ENCODE results near the gene AFTPH.

AFTPH gene

DNA sequence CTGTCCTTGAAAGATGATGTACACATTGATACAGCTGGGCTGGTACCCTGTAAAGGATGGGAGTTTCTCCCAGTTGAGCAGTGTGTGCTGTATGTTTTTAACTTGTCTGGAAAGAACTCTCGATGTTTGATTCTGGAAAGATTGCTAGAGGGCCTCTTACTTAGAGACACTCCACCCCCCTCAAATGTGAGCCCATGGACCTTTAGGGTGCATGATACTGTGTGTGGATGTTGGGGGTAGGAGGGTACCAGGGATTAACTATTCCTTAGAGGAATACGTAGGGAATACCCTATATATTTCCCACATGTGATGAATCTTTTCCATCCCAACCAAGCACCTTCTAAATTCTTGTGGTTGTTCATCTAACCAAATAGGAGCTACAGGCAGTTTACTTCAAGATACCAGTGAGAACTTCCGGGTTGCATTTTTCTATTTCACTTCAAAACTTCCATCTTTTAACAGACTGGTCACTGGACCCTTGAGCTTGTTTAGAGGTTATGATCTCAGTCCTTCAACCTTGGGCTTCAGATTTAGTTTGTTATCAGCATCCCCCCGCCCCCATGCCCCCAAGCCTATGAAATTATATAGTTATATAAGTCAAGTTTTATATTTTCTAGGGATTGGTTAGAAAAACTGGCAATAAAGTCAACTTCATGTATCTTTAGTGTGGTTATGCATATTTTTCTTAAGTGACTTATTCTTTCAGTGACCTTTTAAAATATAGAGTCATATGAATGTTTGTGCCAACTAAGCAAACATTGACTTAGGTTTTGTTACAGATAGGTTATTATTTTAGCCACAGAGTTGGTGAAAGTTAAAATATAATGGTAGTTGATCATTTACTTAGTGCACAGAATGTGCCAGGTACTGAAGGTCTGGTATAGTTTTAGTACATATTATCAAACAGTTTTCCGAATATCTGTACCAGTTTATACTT is 18.2 kb downstream of the AFTPH start:
- no peak for DNase-seq

DNA sequence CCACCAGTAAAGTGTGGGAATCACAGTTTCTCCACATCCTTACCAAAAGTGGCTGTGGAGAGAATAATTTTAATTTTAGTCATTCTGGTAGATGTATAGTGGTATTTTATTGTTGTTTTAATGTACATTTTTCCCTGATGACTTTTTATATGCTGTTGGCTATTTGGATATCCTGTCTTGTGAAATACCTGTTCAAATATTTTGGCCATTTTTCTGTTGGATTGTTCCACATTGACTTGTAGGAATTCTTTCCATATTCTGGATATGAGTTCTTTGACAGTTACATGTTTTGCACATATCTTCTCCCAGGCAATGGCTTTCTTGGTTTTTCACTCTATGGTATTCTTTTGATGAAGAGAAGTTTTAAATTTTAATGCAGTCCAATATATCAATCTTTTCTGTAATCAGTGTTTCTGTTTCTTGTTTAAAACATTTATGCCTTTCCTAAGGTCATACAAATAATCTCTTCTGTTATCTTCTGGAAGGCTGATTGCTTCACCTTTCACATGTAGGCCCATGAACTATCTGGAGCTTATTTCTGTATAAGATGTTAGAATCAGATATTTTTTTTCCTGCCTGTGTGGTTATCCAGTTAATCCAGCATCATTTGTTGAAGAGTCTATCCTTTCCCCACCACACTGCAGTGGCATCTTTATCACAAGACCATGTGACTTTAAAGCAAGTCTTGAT is 19.0 kb downstream of the AFTPH start:
- DNase-seq = no peak

DNA sequence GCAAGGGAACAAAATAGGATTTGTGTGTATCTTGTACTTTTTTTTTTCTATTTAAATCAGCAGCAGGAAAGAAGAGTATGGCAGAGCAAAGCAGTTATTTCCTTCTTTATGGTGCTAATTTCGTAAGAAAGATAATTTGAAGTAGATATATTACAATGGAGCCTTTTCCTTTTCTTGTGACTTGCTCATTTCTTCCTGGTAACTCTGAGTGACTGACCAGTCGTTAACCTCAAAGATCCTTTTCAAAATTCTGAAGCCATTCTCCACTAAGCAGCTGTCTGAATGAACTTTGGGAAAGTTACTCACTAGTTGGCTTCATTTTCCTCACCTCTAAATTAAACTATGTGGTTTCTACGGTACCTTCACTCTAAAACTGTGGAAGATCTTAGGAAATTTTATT is 24.6 kb downstream of the AFTPH start:
- no peak for DNase-seq

GRCh38 chr2:64550042-64550441 is 25.9 kb downstream of the AFTPH start:
- DNase-seq = no peak

DNA sequence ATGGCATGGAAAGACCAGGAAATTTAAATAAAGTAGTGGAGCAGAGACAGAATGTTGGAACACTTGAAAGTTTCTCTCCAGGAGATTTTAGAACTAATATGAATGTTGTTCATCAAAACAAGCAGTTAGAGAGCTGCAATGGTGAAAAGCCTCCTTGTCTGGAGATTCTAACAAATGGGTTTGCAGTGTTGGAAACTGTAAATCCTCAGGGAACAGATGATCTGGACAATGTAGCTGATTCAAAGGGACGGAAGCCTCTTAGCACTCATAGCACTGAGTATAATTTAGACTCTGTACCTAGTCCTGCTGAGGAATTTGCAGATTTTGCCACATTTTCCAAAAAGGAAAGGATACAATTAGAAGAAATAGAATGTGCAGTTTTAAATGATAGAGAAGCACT is 27.7 kb downstream of the AFTPH start:
- no peak for DNase-seq

DNA sequence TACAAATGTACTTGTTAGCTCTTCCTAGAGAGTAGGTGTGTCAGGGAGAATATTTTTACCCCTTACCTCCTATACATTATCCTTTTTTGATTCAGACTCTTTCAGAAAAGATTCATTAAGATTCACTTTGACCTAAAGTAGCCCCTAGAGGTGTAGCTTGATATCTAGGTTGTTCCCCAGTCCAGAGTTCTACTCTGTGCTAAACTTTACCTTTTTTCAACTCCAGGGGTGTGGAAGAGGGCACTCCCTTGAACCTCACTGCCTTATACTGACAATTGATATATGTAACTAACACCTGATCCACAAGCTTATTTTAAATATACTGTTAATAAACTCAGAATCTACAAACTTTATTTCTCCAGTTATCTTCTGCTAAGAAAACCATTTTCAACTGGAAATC is 30.0 kb downstream of the AFTPH start:
- DNase-seq = no peak

GRCh38 chr2:64558445-64559081 is 34.4 kb downstream of the AFTPH start:
- no peak for DNase-seq

DNA sequence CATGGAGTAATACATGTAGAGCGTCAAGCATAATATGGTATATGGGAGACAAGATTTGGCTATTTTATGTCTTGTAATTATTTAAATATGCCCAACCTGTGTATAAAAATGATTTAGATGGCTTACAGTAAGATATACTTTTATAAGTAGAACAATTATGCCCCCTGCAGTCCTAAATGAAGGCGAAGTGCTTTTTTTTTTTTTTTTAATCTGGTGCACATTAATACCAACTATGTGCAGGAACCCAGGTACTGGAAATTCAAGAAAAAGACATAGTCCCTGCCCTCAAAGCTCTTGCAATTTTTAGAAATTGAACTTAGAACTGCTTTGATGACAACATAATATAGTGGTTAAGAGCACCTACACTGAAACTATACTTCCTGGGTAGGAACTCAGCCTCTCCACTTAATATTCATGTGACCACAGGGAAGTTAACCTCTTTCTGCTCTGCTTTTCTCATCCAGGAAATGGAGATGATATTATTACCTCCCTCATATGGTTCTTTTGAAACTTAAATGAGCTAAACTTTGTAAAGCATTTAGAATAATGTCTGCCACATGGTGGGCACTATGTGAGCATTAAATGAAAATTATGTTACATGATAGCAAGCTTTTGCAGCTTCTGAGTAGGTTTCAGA is 38.1 kb downstream of the AFTPH start:
- DNase-seq = no peak

GRCh38 chr2:64563436-64563938 is 39.4 kb downstream of the AFTPH start:
- no peak for DNase-seq

GRCh38 chr2:64565949-64566710 is 42.0 kb downstream of the AFTPH start:
- DNase-seq = no peak

DNA sequence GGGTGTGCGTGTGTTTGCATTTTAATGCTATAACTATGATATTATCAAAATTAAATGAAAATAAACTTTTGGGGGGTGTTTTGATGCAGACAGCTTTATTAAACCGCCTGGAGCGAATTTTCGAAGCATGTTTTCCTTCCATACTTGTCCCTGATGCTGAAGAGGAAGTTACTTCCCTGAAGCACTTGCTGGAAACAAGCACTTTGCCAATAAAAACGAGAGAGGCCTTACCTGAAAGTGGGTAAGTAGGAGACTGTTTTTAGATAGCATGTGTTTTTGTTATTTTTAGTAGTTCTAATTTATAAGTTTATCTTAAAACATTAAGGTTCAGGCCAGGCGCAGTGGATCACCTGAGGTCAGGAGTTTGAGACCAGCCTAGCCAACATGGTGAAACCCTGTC is 43.3 kb downstream of the AFTPH start:
- no peak for DNase-seq

DNA sequence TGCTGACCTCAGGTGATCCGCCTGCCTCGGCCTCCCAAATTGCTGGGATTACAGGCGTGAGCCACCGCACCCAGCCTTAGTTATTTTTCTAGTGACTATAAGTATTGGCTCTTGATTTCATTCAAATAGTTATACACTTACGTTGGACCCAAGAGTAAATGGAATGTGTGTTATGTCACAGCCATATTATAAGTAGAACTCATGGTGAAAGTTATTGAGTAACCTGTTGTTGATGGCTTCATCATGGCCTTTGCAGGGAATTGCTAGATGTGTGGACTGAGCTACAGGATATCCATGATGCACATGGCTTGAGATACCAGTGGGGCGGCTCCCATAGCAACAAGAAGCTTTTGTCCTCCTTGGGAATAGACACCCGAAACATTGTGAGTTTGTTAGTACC is 44.7 kb downstream of the AFTPH start:
- DNase-seq = no peak

DNA sequence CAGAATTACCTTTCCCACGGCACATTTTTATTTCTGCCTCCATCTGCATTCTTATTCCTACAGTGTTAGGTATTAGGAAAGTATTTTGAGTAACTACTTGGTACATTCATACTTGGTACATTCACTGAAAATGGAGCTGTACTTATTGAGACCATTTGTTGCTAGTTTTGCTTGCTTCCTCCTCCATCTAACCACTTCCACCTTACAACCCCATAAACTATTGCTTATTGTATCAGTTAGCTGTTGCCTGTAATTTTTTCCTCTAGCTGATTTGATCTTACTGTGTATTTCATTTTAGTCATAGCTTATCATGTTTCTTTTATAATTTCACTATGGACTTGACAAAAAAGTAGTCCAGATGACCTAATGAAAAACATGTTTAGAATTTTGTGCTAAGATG is 50.7 kb downstream of the AFTPH start:
- DNase-seq = no peak

- DNase-seq = no peak
Measured at GRCh38 chr2:64581018-64581417, 56.9 kb downstream of the AFTPH start.

GRCh38 chr2:64581777-64582539 is 57.8 kb downstream of the AFTPH start:
- no peak for DNase-seq

DNA sequence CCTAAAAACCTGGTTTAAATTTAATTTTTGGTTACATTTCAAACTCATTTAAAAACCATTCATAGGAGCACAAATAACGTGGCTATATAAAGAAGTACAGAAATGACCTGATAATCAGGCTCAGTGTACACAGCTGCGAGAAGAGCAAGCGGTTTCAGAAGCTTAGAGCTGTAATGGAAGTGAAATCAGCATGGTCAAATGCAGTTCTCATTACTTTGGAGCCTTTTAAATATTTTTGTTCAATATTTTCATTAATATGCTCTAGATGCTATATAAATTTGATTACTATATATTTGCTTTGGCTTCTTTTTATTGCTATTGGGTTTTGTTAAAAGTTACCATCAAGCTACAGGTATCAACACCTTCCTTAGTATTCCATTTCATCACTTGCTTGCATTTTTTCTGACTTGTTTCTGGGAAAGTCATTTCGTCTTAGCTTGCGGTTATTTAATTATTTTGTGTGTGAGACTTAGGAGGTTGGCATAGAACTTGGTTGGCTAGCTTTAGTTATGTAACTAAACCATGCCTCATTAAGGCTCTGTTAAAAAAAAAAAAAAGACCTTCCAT is 58.7 kb downstream of the AFTPH start:
- DNase-seq = no peak

- DNase-seq = no peak
Measured at GRCh38 chr2:64586054-64586453, 61.9 kb downstream of the AFTPH start.

GRCh38 chr2:64586883-64587481 is 62.9 kb downstream of the AFTPH start:
- DNase-seq = no peak

GRCh38 chr2:64587561-64587960 is 63.4 kb downstream of the AFTPH start:
- no peak for DNase-seq

- no peak for DNase-seq
Measured at GRCh38 chr2:64591188-64591587, 67.1 kb downstream of the AFTPH start.
